Measurements from ENCODE around the gene CDK5RAP3. TPM values are rescaled to one million over a fixed set of nuclear protein-coding genes. Genes with fewer than 3 reads are reported as not detected.

The CDK5RAP3 gene
- total and polyA plus RNA-seq, 2 donors (not counting 3 experiments of a cell fraction or from before 2014, with no cell fraction given): 109 to 139 TPM

- H3K9ac ChIP-seq (replicated peaks; ENCODE audit: extremely low read depth, insufficient read depth, low read length): no peak overlapping the region
- intact Hi-C loops (cut with micrococcal nuclease) (loop anchor here (5.0 kb wide), 1 partner anchor 170 kb away; the partner anchor contains the start of gene SCRN2), dilution Hi-C loops (cut with MboI; ENCODE audit: extremely low pct_ligation_motif_present, low sequenced_read_pairs) (no loop called here)
- FAIRE-seq: no peak
- H3K9me3 ChIP-seq (replicated peaks; ENCODE audit: control insufficient read depth, insufficient read depth, low read length): no peaks in the 10 kb centered on the region
- H3K27me3 ChIP-seq (ENCODE audit: control insufficient read depth in 2 of 2, insufficient read depth in 2 of 2, low read length in 2 of 2): peaks cover 0 to 2% of the 10 kb centered on the region in 2 experiments
- POLR2A ChIA-PET: no interaction called here
- no peaks in the 10 kb centered on the region for H3K79me2 ChIP-seq (ENCODE audit: control insufficient read depth, insufficient read depth, low read length)
- H3K4me3 ChIP-seq (replicated peaks in 1 of 3; ENCODE audit: insufficient read depth in 1 of 3, low read depth in 1 of 3, low read length in 3 of 3): no peak overlapping the region
- H3K36me3 ChIP-seq (ENCODE audit: control insufficient read depth in 2 of 2, extremely low read depth in 1 of 2, insufficient read depth in 2 of 2, low read length in 2 of 2): no peaks in the 10 kb centered on the region
- CTCF ChIA-PET: interaction anchor here (0.8 to 2.9 kb wide), 9 partner anchors 8 to 600 kb away, joined by 3 to 27 read pairs (median 10); partner anchors contain the start of gene CDK5RAP3
- peaks cover 9% of the 10 kb centered on the region for H3K4me1 ChIP-seq (ENCODE audit: control insufficient read depth, extremely low read depth, insufficient read depth, low read length)
- peak overlapping the region; percentile 23 for H2AFZ ChIP-seq (ENCODE audit: low read depth, low read length)
- BruUV-seq (replicated peaks): no TSS peak
- H3K4me2 ChIP-seq (ENCODE audit: insufficient read depth, low read length): no peak overlapping the region
- H3K27ac ChIP-seq (ENCODE audit: insufficient read depth, low read depth, low read length): no peak overlapping the region
- no peaks in the 10 kb centered on the region for H4K20me1 ChIP-seq (replicated peaks; ENCODE audit: control insufficient read depth, extremely low read depth, insufficient read depth, low read length)
- H3K9me1 ChIP-seq (replicated peaks; ENCODE audit: control insufficient read depth, extremely low read depth, insufficient read depth, low read length): no peaks in the 10 kb centered on the region
- no peak for DNase-seq (ENCODE audit: low read depth, low spot score)
- TF ChIP-seq POLR2AphosphoS5 (IDR thresholded peaks at IDR 0.05; ENCODE audit: insufficient read depth, low read depth, low read length): no peak
- no peak for TF ChIP-seq JUN (IDR thresholded peaks at IDR 0.05; ENCODE audit: borderline replicate concordance, insufficient read depth, insufficient read length, low read depth)
- TF ChIP-seq GATA2 (IDR thresholded peaks at IDR 0.05; ENCODE audit: insufficient read depth, insufficient read length, low read depth, low read length): no peak
- TF ChIP-seq POLR2A (IDR thresholded peaks at IDR 0.05; ENCODE audit: low read depth, low read length): no peak
- TF ChIP-seq CTCF (IDR thresholded peaks at IDR 0.05; ENCODE audit: extremely low read depth in 1 of 2, insufficient read depth in 1 of 2, low read depth in 1 of 2, low read length in 2 of 2): no peak
- TF ChIP-seq MAX (IDR thresholded peaks at IDR 0.05; ENCODE audit: insufficient read depth, insufficient read length): no peak
- TF ChIP-seq MYC (IDR thresholded peaks at IDR 0.05; ENCODE audit: low read depth, low read length): no peak
- no peak for TF ChIP-seq EZH2 (IDR thresholded peaks at IDR 0.05; ENCODE audit: borderline replicate concordance, low read depth, low read length, severe bottlenecking)
- no peak for TF ChIP-seq FOS (IDR thresholded peaks at IDR 0.05; ENCODE audit: borderline replicate concordance, insufficient read depth, low read length)
Observed at GRCh38 chr17:48012654-48013053, 41.7 kb downstream of the CDK5RAP3 start.
